GM21619 (cell line): ENCODE results near the gene EFCAB6.

Experiments used
- ATAC-seq: cut with Tn5 transposase; IDR thresholded peaks from one replicate; pipeline ENCODE4 v1.9.1; 2021; ENCODE audit not compliant: unreplicated experiment

The EFCAB6 gene

DNA sequence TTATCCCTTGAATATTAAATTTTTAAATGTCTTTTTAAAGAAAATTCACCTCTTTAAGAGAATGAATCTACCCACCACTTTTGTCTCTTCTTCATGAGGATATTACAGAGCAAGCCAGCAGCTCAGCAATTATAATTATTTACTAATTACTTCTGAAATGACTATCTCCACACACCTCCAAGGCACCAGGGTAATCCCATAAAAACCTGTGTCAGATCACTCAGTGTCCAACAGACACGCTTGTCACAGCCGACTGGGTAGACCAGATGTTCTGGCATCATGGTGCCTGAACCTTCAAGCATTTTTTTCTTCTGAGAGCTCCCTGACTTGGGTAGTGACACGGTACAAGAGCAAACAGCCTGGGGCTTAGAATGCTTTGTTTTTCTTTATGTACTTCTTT, 61.4 kb downstream of the EFCAB6 start:
- ATAC-seq: no peak

DNA sequence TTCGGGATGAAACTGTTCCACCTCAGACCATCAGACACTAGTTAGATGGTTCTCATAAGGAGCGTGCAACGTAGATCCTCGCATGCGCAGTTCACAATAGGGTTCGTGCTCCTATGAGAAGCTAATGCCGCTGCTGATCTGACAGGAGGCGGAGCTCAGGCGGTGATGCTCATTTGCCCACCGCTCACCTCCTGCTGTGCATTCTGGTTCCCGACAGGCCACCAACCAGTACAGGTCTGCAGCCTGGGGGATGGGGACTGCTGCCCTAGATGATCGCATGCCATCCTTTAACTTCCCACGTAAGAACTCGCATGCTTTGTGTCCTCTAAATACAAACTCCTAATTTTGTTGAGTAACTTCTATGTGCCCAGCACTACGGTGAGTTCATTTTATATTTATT, 62.6 kb downstream of the EFCAB6 start:
- ATAC-seq: no peak

DNA sequence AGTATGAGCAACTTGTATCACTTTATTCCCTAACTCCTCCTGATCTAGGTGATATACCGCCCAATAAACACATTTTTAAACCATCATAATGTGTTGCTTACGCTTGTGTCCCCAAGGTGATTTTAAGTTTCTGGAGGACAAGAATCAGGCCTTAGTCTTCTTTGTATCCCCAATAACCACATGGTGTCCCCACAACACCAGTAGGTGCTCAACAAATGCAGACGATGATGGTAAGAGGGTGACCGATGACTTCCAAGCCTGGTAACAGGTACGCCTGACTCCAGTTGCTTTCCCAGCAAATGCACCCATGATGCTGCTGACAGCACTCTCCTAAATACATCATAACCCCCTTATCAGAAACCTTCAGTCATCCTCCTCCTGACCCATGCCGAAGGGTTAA, 64.2 kb downstream of the EFCAB6 start:
- ATAC-seq: no peak

DNA sequence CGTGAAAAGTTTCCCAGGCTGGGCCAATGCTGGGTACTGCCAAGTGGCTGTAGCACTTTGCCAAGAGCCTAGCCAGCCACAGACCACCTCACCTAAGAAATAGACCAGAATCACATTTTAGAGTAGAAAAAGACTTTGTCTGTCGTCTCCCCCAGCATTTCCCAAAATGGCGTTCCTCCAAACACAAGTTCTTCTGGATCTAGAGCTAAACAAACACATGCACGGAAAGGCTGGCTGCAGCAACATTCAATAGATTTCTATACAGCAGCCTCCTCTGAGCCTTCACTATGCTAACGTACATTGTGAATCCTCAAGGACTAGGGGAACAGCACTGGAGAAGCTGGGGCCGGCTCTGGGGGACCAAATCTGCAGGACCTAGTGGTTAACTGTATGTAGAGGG, 65.0 kb downstream of the EFCAB6 start:
- no peak for ATAC-seq

DNA sequence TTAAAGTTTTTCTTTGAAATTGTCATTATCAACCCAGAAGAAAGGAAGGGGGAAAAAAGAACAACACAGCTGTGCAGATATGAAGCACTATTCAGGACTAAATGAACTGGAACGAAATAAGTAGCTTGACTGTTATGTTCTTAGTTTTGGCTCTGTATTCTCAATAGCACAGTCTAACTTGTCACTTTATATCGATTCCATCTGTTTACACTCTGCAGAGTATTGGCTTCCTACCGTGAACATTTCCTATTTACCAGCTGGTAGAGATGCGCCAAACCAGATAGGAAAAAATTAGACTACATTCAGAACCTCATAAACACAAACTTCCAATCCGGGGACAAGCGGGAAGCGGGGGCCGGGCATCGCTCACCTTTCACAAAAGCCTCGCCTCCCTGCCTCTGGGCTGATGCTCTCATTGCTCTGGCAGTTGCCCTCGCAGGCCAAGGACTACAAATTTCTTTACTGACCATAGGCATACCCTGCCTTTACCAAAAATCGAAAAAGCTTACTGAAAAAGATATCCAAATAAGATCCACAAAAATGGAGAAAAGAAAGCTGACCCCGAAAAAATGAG, 66.2 kb downstream of the EFCAB6 start:
- ATAC-seq: no peak

DNA sequence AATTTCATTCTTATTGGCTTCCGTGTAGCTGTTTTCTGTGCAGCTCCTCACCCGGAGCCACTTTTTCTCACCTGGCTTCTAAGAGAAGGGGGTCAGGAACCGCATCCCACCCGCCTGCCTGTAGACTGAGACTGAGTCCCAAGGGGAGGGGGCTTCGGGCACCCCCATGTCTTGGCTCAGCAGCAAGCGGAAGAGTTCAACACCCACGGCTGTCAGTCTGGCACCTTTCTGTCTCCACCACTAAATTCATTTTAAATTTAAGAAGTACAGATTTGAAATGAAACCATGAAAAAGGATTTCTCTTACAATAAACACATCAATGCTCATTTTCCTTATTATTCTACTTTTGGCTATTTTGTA, 66.7 kb downstream of the EFCAB6 start:
- no peak for ATAC-seq

DNA sequence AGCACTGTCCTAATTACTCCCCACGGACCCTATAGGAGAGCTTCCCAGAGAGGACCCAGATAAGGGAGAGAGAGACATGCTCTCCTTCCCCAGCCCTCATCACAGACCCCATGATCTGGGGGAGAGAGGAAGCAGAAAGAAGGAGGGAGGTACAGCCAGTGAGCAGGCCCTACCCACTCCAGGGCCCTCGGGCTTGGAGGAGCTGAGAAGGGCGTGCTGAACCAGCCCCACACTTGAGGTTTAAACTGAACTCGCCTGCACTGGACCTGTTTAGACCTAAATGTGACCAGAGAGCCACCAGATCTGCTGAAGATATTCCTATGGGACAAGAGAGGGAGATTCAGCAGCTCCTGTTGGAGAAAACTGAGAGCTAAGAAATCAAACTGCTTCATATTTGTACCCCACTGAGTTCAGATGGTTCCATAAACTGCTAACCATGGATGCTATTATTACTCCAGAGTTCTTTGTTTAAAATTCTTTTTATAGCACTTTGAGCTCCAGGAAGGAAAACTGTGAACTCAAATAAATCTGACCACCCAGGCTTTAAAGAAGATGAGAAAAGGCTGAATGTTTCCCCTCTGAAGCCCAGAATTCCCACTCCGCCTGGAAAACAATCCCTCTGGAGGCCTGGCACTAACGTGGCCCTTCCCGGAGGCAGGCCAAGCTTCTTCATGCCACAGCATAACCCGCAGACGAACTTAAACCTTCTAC, 67.2 kb downstream of the EFCAB6 start:
- no peak for ATAC-seq

DNA sequence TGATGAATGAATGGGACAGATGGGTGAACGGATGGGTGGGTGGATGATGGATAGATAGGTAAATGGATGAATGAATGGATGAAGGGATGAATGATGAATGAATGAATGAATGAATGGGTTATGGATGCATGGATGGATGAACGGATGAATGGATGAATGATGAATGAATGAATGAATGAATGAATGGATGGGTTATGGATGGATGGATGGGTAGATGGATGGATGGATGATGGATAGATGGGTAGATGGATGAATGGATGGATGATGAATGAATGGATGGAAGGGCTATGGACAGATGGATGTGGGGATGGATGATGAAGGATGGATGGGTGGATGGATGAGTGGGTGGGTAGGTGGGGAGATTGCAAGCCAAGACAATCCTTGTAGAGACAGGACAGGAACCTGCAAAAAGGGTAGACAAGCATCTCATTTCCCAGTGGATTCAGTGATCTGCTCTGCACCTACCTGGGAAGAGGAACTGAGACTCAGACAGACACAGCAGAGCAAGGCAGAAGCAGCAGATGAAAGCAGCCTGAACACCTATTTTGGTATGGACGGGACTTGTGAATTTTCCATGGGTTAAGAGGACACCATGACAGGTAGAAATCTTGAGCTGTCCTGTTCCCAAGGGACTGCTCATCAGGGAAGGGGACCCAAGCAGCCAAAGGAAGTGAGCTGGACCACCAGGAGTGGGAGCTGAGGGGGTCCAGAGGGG, 68.0 kb downstream of the EFCAB6 start:
- ATAC-seq: no peak

DNA sequence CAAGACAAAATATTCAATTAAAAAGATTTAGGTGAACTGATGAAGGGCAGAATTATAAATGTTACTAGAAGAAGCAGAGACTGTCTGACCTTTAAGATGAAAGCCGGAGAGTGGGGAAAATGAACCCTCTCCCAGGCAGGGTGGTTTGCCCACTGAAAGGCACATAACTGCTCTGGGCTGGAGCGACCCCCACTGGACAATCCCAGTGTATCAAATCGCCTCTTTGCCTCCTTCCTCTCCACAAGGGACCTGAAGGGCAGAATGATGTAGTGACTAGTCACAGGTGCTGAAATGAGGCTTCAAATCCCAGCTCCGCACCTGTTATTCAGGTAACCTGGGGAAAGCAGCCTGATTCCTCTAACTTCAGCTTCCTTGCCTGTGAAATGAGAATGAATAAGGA, 69.0 kb downstream of the EFCAB6 start:
- no peak for ATAC-seq

DNA sequence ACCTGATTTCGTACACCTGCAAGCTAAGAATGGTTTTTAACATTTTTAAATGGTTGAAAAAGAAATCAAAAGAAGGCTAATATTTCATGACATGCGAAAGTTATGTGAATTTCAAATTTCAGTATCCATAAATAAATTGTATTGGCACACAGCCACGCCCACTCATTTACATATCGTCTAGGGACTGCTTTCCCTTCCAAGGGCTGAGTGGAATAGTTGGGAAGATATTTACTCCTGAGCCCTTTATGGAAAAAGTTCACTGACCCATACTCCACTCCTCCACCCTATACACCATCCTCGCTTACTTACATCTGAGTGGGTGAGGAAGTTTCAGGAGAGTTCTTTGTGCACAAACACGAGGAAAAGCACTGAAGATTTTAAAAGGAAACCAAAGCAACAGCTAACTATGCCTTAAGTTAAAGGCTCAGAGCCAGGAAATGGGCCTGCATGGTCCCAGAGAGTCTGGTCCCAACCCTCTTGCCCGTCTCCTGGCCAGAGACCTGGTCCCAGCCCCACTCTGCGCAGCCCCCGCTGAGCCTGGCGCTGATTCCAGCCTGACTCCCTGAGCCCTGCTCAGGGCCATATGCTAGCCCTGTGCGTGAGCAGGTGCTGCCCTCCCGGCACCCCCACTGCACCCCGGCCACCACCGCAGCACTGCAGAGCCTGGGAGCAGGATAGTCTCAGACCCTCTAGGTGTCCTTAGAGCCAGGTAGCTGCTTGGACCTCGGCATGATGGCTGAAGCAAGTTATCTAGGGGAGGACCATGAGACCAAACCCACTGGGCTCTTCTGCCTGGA, 69.8 kb downstream of the EFCAB6 start:
- no peak for ATAC-seq

DNA sequence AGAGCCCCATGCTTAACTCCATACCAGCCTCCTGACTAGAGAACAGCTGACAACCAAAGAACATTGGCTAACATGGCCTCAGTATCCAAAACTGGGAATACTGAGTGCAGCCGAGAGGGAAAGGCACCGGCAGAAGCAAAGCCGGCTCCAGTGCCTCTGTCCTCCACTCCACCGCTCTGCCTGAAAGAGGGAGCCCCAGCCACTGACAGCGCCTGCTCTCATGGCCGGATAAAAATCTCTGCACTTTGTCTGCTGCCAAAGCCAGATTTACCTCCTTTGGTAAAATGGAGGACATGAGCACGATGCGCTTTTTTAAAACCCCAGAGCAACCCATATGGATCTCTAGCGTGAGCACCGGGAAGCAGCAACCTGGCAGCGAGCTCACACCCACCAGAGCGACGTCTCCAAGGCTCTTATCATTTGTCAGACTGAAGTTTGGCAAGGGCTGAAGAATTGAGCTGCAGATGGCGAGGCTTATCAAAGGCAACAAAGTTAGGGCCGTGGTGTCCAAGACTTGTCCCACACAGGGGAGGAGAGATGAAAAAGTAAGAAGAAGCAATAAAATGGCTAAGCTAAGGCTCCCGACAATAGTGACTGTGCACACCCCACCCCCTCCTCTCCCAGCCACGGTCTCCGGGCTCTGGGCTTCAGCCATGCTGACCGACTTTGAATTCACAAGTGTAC, 71.4 kb downstream of the EFCAB6 start:
- ATAC-seq: no peak

DNA sequence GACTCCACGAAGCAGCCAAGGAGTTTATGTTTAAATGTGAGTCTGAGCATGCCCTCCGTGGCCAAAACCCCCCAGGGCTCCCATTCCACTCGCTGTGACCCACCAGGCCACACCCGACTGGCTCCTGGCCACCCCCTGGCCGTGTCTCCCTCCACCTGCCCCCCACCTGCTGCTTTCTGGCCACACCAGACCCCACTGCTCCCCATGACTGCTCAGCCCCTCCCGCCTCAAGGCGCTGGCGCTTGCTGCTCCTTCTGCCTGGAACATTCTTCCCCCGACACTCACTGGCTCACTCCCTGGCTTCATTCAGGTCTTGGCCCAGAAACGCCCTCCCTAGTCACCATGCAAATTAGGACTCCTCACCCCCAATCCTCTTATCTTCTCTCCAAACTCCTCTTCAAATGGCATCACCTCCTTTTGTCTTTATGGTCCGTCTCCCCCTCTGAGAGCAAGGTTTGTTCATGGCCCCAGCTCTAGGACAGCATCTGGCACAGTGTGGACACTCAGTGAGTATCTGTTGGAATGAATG, 72.2 kb downstream of the EFCAB6 start:
- ATAC-seq: no peak

DNA sequence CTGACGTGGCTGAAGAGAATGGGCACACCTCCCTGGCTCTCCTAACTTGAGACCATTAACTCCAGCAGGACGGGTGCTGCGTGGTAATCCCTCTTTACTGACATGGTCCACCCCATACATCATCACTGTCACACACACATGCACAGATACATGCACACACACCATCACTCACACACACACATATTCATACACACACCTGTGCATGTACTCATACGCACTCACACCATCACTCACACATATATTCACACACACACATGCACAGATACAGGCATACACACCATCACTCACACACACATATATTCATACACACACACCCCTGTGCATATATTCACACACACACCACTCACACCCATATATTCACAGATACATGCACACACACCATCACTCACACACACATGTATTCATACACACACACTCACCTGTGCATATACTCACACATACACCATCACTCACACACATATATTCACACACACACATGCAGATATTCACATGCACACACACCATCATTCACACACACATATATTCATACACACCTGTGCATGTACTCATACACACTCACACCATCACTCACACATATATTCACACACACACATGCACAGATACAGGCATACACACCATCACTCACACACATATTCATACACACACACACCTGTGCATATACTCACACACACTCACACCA, 74.8 kb downstream of the EFCAB6 start:
- no peak for ATAC-seq

DNA sequence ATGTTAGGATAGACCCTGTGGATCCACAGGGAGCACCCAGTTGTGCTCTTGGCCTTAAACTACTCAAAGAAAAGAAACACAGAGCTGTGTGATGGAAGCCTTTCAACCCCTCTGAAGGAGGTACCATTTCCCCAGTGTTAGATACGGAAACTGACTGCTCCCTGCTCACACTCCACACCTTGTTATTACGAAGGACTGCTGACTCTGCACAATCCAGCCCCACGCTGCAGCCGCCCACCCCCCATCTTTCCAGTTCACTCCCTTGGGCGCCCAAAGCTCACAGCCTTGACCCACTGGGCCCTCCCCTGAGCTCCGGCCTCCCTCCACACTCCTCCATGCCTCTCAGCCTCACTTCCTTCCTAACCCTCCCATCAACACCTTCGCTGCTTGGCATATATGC, 75.5 kb downstream of the EFCAB6 start:
- ATAC-seq: no peak

DNA sequence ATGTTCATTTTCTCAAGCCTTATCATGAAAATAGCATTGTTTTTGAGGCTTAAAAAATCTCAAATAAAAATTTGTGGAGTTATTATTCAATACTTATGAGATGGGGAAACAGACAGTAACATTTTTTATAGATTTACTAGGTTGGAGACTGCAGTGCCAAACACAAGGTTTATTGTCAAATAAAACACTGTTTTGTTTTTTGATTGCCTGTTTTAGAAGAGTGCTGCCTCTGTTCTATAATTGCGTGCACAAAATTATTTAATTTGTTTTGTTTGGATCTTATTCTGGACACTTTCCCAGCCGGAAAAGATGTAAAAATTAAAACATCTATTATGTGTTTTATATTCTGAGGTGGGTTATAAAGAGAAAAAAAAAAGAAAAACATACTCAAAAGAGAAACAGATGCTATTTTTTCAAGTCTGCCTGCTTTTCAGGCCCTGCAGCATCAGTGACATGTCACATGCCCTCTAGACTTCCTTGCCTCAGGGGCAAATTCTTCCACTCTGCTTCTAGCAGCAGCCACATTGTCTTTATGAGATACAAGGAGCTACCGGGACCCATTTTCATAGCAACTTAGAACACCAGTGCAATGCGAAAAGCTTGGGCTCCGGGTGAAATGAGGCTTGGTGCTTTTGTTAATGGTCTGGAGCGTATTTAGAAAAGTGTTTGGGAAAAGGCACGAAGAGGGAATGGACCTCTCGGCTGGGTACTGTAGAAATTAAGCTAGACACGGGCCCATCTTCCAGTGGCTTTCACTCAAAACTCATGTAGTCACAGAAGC, 77.5 kb downstream of the EFCAB6 start:
- no peak for ATAC-seq

DNA sequence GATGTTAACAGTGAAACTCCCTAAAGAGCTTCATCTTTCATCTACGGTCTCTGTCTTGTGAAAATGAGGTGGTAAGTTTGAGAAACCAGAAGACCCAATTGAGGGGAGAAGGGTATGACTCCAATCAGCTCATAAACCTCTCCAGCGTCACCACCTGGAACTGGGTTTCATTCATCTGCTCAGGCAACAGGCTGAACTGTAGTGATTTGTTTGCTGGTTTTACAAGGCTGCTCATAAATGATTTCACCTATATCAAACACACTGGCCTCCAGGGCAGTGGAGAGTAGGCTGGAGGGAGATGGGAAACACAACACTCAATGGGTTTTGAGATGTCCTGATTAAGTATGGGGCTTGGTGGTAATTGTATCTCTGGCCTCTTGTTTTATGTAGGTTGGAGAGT, 79.0 kb downstream of the EFCAB6 start:
- no peak for ATAC-seq

DNA sequence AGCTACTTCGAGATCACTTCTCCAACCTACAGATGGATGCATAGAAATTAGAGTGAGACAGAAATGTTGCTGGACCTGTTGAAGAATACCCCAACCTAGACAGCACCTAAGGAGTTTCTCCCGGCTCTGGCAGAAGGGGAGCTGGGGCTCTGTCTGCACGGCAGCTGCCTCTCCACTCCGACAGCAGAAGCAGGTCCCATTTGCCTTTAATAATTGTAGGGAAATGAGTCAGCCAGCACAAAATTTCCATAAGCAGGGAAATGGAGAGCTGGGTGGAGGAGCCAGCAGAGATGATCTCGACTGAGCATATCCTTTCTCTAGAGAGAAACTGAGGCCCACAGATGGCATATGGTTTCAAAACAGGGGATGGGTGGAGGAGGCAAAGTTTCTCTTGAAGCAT, 80.1 kb downstream of the EFCAB6 start:
- ATAC-seq: no peak

DNA sequence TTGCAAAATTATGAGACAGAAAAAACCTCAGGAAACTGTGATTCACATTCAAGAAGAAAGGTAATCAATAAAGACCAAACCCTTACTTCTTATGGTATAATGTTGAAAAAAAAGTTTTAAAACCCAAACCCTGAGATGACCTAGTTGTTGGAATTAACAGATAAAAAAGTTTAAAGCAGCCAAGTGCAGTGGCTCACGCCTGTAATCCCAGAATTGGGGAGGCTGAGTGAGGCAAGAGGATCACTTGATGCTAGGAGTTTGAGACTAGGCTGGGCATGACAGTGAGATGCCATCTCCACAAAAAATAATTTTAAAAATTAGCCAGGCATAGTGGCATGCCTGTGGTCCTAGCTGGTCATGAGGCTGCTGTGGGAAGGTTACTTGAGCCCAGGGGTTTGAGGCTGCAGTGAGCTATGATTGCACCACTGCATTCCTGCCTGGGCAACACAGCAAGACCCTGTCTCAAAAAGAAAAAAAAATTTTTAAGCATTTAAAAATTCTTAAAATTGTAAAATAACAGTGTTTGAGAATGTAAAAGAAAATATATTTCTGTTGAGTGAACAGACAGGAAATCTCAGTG, 85.1 kb downstream of the EFCAB6 start:
- ATAC-seq: no peak

DNA sequence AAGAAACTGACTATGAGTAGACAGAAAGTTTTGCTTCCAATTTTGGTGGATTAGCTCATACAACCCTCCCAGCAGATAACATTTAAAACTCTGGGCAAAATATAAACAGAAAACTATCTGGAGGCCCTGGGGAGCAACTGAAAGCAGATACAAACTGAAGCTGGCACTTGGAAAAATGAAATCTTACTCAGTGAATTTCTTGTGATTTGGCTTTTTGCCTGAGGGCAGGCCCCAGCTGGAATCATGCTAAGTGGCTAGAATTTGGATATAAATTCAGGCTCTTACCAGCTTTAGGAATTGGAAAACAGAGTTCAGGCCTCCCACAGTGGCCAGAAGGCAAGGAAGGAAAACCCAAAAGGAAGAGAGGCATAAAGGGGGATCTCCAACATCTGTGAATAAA, 85.8 kb downstream of the EFCAB6 start:
- no peak for ATAC-seq
